GM18499 (cell line): Measurements from ENCODE around the gene C4BPA.

Source experiments
- ATAC-seq: cut with Tn5 transposase; IDR thresholded peaks from one replicate; pipeline ENCODE4 v1.9.1; 2021; ENCODE audit warnings: moderate number of reproducible peaks; ENCODE audit not compliant: insufficient read depth, unreplicated experiment

The C4BPA gene

DNA sequence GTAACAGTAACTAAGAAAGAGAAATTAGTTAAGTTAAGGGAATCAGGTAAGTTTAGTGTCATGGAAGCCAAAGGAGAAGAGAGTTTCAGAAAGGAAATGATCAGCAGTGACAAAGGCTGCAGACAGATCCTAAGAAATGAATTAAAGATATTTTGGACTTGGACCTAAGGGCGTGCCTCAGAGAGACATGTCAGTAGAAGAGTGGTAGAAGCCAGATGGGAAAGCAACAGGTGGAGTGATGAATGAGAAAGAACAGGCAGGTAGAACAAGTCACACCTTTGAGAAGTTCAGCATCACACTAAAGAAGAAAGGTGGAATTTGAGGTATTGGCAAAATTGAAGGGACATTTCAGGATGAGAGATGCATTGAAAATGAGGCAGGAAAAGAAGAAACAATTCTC lies 1.4 kb upstream of the C4BPA start:
- ATAC-seq: no peak

DNA sequence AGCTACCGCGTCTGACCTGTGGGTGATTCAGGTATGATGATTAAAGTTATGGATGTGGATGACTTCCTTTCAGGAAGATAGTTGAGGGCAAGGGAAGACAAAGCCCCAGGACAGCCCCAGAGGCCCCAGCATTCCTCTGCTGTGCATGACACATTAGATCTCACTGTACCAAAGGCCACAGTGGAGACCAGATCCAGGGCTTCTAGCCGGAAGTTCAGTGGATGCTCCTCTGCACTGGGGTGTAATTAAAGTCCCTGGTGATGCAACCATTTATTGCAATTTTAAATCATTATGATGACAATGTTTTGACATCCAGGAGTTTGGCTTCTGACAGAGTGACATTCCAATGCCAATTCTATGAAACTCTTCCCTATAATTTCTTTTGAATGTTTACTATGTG lies 5.0 kb downstream of the C4BPA start:
- ATAC-seq: no peak

DNA sequence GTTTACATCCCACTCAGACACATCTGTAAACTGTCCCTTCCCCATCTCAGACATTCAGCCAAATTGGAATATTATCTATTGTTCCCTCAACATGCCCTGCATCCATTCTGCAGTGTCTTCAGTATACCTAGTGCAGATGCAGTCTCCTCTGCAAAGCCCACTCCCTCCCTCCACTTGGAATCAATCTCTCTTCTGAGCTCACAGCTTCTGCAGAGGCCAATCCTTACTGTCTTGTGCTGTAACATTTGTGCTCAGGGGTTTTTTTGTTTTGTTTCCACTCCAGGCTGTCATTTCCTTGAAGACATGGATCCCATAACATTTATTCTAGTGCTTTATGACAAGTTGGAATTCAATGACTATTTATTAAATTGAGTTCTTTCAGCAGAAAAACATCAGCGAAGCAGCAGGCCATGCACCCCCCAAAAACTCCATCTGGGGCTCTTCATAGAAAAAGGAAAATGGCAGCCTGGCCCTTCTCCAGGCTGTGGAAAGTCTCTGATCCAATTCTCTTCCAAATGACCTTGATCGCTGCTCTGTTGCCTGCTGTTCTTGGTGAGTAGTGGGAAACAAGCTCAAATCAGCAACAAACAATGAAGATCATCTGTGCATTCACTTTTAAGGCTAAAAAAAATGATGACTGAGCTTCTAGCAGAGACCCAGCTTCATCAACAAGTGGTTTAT lies 8.7 kb downstream of the C4BPA start:
- no peak for ATAC-seq

DNA sequence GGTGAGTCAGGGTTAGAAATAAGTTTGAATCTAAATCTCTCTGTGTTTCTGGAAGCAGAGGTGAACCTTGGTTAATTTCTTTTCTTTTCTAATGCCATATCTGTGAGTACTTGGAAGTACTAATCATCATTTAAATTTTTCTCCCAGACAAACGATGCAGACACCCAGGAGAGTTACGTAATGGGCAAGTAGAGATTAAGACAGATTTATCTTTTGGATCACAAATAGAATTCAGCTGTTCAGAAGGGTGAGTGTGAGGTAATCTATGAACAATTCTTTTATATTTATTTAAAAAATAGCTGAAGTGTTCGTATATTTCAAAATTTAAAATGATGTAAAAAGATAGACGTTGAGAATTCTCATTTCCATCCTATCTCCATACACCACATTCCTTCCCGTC lies 11.2 kb downstream of the C4BPA start:
- ATAC-seq: no peak

DNA sequence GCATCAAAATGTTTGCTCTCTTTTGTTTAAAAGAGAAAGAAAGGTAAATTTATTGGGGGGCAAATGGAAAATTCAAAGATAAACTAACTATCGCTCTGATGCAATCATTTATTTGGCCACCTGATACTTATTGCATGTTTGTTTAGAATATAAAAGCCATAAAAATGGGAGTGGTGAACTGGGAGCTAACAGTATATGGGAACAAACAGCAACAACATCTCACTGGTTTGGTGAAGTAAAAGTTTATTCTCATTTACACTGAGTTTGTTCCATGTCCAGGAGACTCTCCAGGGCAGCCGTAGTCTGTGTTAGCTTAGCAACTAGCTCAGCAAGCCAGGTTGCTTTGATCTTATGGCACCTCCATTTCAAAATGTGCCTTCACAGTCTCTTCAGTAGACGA lies 20.4 kb downstream of the C4BPA start:
- no peak for ATAC-seq

DNA sequence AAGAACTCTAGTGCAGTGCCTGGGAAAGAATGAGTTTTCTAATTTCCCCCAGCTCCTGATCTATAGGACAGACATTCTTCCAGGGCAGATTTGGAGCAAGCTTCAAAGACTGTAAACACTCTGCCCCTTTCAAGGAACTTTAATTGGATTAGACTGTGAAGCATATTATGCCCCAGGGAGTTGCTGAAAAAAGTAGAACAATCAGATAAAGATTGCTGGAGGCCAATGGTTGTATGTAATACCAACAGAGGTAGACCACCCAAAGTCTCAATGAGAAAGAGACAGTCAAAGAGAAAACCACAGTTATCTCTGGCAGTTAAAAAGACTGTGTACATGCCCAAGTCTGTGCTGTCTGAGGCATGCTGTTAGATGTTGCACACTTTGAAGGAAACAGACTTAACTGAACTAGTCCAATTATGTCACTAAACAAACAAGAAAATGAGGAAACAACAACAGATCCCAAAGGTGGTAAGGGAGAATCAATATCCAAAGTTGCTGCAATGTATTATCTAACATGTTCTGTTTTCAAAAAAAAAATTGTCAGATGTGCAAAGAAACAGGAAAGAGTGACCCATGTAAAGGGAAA lies 24.4 kb downstream of the C4BPA start:
- no peak for ATAC-seq

DNA sequence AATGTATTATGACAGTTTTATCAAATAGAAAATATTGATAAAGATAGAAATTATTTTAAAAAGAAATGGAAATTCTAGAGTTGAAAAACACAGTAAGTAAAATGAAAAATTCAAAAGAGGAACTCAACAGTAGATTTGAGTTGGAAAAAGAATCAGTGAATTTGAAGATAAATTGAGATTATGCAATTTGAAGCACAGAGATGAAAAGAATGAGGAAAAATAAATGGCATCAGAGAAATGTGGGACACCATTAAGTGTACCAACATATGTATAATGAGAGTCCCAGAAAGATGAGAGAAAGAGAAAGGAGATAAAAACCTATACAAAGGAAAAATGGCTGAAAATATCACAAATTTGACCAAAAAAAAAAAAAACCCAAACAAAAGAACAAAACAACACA lies 25.0 kb downstream of the C4BPA start:
- ATAC-seq: no peak

DNA sequence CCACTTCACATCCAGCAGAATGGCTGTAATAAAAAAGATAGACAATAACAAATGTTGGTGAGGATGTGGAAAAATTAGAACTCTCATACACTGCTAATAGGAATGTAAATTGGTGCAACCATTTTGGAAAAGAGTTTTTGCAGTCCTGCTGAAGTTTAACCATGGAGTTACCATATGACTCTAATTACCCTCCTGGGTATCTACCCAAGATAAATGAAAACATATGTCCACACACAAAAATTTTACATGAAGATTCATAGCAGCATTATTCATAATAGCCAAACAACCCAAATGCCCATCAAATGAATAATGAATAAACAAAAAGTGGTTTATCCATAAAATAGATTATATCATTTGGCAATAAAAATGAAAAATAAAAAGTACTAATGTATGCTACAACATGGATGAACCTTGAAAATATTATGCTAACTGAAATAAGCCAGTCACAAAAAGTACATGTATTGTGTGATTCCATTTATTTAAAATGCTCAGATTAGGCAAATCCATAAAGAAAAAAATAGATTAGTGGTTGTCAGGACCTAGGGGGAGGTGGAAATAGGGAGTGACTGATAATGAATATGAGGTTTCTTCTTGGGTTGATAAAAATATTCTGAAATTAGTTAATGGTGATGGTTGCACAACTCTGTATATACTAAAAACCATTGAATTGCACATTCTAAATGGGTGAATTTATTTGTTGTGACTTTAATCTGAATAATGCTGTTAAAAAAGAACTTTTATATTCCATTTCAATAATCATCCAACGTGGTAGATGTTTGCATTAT lies 26.4 kb downstream of the C4BPA start:
- ATAC-seq: no peak

DNA sequence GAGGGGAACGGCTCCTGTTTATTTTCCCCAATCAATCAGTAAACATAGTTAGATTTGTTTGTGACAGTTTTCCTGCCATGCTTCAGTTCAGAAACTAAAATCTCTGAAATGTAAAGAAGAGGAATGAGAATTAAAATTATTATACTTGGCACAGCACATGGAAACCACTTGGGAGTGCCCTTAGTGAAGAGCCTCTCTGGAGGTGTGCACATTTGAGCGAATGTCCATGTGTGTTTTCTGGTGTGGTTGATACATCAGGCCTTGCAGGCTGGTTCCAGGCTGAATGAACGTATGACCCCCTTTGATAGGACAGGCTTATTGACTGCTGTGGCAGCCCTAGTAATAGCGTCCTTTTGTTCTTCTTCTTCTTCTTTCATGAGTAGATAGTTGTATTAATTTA lies 27.1 kb downstream of the C4BPA start:
- no peak for ATAC-seq

DNA sequence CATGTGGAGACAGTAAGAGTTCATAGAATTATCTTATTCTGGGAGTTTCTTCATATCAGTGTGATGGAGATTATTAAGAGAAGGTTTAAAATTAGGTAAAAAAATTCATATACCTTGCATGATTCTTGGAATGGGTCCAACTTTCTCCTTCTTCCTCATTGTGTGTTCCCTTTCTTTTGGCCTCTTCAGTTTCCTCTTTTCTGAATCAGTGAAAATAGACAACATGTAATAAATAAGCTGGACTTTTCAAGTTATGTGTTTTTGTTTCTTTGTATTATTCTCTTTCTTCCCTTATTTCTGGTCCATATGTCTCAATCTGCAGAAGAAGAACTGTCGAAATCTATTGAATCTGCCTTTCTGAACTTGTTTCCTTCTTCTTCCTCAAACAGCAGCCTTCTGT lies 30.5 kb downstream of the C4BPA start:
- no peak for ATAC-seq

DNA sequence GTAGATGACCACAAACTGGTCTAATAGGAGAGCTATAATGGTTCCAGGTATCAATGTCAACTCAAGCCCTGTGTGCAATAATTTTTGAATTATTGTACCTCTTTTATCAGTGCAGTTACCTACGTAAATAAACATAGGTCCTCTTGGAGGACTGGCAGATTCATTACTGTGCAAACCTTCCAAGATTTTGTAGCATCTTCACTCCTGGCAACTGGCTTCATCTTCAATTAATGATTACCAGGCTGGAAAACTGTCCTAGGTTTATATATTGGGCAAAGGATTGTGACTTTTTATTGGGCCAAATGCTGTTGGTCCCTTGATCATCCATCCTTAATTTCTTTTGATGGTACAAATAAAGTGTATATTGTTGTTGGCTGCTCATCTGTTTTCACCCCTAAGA lies 35.6 kb downstream of the C4BPA start:
- no peak for ATAC-seq

DNA sequence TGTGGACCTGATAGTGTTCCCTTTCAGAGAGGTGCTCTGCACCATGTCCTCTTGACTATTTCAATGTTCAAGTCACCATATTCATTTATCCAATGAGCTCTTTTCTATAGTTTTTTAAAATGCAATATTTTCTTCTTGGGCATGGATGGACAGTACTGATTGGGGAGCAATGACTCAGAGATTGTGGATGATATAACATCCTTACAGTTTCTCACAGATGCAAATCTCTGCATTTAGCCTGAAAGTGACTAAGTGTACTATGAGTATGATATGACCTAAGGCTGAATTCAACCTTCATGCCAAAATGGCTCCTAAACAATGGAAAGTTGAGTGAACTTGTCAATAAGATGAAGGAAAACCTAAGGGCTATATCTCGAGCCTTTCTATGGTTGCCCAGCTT lies 36.5 kb downstream of the C4BPA start:
- no peak for ATAC-seq

DNA sequence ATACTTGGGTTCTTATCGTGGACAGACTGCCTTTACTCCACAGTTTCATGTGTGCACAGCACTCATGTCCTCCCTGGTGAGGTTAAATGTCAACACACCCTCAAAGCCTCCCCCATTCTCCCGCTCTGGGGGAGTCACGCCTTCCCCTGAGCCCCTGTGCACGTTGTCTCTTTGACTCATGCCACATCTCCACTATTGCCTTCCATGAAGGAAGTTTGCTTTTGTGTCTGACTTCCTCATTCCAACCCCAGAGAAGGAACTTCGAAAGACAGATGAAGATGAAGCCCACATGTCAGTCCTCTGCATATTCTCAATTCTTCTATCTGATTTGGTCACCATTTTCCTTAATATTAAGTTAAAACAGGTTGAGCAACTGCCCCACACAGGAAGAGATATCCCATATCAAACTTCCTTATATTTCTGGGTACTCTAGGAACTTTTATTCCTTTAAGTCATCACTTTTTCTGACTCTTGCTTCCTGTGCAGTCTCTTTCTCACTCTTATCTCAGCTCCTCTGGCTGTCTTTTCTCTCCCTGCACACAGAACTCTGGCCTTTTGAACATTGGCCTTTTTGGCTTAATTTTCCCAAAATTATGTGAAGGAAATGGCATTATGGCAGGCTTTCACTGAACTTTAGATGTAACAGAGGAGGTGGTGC lies 41.5 kb downstream of the C4BPA start:
- ATAC-seq: no peak

DNA sequence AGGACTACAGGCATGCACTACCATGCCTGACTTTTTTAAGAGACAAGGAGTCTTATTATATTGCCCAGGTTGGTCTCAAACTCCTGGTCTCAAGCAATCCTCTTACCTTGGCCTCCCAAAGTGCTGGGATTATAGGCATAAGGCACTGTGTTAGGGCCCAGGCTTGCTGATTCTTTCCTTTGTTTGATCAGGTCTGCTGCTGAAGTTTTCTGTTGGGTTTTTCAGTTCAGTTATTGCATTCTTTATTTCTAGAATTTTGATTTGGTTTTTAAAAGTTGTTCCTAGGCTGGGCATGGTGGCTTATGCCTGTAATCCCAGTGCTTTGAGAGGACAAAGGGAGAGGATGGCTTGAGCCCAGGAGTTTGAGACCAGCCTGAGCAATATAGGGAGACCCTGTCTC lies 47.9 kb downstream of the C4BPA start:
- no peak for ATAC-seq

DNA sequence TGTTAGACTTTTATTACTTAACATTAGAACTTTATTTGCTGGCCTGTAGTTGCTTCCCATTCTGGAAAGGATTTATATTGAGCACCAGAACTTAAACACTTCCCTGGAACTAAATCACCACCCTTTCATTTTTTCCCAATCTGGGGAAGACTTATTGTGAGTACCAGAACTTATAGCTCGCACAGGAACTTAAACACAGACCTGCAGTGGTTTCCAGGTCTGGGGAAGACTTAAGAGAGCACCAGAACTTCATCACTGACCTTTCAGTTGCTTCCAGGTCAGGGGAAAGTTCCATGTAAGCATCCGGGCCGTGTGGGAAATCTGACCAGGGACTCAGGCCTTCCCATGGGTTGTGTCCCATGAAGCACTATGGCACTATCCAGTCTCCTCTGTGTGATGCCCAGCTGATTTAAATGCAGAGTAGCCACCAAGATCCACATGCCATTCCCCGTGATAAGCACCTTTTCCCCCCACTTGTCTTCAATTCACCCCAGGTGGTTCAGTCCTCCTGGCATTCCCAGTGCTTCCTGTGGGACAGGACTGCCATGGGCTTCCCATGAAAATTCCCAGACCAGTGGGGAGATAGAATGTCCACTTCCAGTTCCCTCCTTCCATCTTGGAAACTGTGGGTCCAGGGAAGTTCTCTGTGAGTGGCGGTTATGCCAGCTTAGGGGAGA lies 48.9 kb downstream of the C4BPA start:
- ATAC-seq: no peak

DNA sequence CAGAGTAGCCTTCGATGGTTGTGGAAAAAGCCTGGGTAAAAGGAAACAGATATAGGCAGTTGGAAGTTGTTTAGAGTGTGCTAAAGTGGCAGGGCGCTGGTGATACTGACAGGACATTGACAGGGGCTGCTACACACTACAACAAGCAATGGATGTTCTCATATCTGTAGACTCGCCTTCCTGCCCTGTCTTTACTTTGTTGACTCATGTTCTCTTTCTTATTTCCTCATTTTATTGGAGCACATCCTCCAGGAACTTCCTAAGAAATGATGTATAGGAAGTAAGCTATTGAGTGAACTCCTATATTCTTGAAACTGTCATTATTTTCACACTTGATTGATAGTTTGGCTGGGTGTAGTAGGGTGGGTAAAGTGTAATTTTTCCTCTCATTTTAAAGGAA lies 51.0 kb downstream of the C4BPA start:
- ATAC-seq: no peak

DNA sequence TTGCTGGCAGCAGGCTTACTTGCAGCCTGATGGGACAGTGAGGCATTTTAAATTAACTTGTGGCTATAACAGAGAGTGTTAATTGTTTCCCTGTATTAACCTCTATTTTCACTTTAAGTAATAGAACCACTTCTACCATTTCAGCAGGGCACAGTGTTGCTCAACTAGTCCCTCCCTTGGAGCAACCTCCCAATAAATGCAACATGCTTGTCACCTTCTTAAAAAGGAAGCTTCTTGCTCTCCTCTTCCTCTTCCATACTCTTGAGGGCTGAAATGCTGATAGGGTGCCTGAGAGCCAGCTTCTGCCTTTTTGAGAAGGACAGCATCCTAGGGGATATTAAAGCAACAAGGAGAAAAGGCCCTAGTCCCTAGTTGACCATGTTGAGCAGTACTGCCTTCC lies 52.1 kb downstream of the C4BPA start:
- no peak for ATAC-seq

DNA sequence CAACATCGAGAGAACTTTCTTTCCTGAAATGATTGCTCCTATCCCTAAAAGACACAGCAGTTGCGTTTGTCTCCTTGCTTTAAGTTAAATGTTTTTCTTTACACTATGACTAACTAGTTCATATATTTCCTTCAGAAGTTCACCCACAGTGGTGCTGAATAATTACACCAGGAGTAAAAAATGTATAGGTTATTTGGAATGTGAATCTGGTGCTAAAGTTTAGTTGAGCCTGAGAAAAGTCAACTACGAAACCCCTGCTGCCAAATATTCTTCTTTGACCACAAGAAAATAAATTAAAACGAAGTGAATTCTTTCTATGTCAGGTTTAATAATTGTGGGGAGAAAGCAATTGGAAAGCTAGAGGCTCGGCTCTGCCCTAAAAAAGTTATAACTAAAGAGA lies 52.8 kb downstream of the C4BPA start:
- ATAC-seq: no peak

DNA sequence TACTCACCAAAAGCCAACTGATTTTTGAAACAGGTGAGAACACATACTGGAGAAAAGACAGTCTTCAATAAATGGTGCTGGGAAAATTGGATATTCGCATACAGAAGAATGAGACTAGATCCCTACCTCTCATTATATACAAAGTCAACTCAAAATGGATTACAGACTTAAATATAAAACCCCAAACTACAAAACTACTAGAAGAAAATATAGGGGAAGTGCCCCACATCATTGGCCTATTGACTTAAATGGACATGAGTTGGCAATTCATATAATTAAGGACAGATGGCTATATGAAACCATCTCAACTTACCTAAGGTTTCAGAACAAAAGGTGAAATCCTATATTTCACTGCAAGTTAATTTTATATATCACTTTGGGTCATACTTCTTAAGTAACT lies 60.1 kb downstream of the C4BPA start:
- ATAC-seq: no peak

DNA sequence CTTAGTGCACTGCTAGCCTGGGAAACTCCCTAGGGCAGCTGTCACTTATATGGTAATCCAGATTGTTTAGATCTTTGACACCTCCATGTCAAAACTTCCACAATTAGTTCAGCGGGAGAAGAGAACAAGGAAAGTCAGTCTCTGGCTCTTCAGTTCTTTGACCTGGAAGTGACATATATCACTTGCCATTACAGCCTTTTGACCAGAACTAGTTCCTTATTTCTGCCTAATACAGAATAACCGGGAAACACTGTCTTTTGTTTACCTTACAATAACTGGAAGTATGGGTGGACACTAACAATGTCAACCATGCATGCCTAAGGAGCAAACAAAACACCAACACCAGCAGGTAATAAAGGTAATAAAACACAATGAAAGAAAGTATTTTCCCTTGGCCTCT lies 68.3 kb downstream of the C4BPA start:
- no peak for ATAC-seq

DNA sequence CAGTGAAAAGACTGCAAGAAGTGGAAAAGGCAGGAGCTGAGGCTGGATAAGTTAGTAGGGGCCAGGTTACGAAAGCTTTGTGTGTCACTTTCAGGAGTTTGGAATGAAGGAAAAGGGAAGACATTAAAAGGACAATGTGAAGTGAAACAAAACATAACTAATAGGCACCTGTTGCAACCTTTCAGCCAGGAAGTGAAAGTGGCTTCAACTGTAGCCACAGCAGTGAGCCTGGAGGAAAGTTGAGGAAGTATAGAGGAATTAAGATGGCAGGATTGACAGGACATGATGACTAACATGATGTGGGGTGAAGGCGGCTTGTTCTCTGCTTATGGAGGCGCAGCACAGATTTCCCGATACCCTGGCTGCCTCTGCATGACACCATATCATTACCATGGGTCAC lies 68.9 kb downstream of the C4BPA start:
- no peak for ATAC-seq
